Measurements from ENCODE around the gene TSC2.
"Not testable (repeated sequence)": the region's sequence is repeated elsewhere in the genome, so short reads cannot be mapped to it uniquely, and the experiment has no call there.

TSC2 gene

GRCh38 chr16:2006317-2006716 lies 41.5 kb upstream of the TSC2 start:
- H3K36me3 Mint-ChIP-seq (ENCODE audit: low read depth), result peaks cover 14% of the 10 kb centered on the region
- H3K9me3 Mint-ChIP-seq, result no peaks in the 10 kb centered on the region
- H3K4me3 Mint-ChIP-seq, result no peak overlapping the region
- DNase-seq (ENCODE audit: low spot score), result no peak
- H3K4me1 Mint-ChIP-seq (ENCODE audit: low read depth), result peaks cover 30% of the 10 kb centered on the region
- H3K27ac Mint-ChIP-seq, result peak overlapping the region; percentile 81
- no peaks in the 10 kb centered on the region for H3K27me3 Mint-ChIP-seq (ENCODE audit: low read depth)

DNA sequence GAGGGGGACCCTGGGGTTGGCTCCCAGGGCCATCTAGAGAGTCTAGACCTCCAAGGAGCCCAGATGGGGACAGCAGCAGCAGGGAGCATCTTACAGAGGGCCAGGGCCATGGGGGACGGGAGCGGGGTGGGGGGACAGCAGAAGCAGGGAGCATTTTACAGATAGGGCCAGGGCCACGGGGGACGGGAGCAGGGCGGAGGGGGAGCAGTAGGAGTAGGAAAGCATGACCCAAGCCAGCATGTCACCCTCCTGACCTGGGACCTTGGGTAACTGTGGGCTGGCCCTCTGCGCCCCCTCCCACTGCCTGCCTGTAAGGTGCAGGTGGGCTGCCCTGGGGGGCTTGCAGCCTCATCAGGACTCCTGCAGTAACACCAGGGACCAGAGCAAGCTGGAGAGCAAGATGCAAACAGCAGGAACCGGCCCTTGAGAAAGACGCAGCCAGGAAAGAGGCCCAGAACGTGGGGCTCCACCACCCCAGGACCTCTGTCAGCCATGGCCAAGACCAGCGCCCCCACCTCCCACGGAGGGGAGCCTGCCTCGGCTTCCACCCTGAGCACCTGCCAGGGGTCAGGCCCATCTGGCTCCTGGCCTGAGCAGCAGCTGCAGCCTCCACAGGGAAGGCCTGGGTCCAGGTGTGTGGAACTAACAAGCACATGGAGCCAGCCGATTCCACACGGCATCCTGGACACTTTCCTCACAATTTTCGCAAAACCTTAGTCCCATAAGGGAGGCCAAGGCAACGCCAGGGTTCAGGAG lies 40.5 kb upstream of the TSC2 start:
- no peaks in the 10 kb centered on the region for H3K9me3 Mint-ChIP-seq
- DNase-seq (ENCODE audit: low spot score), result no peak
- H3K4me1 Mint-ChIP-seq (ENCODE audit: low read depth), result peaks cover 30% of the 10 kb centered on the region
- H3K36me3 Mint-ChIP-seq (ENCODE audit: low read depth), result peaks cover 12% of the 10 kb centered on the region
- H3K4me3 Mint-ChIP-seq, result peak overlapping the region; percentile 89
- H3K27me3 Mint-ChIP-seq (ENCODE audit: low read depth), result no peaks in the 10 kb centered on the region
- peak overlapping the region; percentile 90 for H3K27ac Mint-ChIP-seq

- no peak for DNase-seq (ENCODE audit: low spot score)
- Mint-ChIP-seq H3K27ac (peak overlapping the region; percentile 90), H3K27me3 (ENCODE audit: low read depth) (no peaks in the 10 kb centered on the region), H3K4me3 (peak overlapping the region; percentile 89), H3K4me1 (ENCODE audit: low read depth) (peaks cover 30% of the 10 kb centered on the region), H3K9me3 (no peaks in the 10 kb centered on the region), H3K36me3 (ENCODE audit: low read depth) (peaks cover 9% of the 10 kb centered on the region)
These were observed 39.7 kb upstream of the TSC2 start for GRCh38 chr16:2008009-2008526.

DNA sequence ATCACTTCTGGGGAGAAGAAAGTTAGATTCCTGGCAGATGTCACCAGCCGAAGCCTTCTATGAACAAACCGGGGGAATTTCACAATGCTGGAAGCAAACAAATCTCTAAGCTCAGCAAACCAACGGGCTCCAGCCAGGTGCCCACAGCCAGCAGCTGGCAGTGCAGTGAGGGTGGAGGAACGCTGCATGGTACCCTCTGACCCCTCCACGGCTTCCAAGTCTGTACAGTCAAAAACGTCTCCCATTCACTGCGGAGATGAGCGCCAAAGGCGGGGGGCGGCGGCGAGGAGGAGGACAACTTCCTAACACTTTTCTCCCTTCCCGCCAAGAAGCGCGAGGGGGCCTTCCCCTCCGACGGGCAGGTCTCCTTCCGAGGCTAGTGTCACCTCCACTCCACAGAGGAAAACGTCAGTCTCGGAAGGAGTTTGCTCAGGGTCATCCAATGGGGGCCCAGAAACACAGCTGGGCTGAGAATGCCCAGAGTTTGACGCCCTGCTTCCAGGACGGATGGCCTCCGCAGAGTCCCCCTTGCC lies 39.1 kb upstream of the TSC2 start:
- Mint-ChIP-seq H3K27ac (peak overlapping the region; percentile 90), H3K9me3 (no peaks in the 10 kb centered on the region), H3K4me3 (peak overlapping the region; percentile 89), H3K4me1 (ENCODE audit: low read depth) (peaks cover 30% of the 10 kb centered on the region), H3K36me3 (ENCODE audit: low read depth) (peaks cover 9% of the 10 kb centered on the region), H3K27me3 (ENCODE audit: low read depth) (no peaks in the 10 kb centered on the region)
- peak; percentile 25 for DNase-seq (ENCODE audit: low spot score)

DNA sequence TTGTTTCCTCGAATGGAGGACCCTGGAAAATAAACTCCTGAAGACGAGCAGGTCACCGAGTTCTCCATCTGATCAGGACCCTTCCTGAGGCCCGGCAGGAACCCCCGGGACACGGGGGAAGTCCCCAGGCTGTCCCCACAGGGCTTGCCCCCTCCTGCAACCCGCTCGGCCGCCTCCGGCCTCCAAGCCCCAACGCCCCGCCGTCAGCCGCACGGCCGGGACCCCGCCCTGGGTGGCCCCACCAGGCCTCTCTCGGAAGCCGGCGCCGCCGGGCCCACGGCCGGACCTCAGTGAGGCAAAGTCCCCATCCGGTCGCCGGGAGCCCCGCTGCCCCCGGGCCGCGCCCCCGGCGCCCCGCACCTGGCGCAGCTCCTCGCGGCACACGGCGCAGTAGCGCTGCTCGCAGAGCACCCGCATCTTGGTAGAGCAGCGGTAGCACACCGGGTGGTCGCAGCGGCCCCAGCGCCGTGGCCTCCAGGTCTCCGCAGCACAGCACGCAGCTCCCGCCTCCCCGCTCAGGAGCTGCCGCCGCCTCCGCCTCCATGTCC lies 38.5 kb upstream of the TSC2 start:
- DNase-seq (ENCODE audit: low spot score), result no peak
- Mint-ChIP-seq H3K9me3 (no peaks in the 10 kb centered on the region), H3K36me3 (ENCODE audit: low read depth) (peaks cover 9% of the 10 kb centered on the region), H3K4me3 (peak overlapping the region; percentile 89), H3K27me3 (ENCODE audit: low read depth) (no peaks in the 10 kb centered on the region), H3K4me1 (ENCODE audit: low read depth) (peaks cover 27% of the 10 kb centered on the region), H3K27ac (peak overlapping the region; percentile 90)

DNA sequence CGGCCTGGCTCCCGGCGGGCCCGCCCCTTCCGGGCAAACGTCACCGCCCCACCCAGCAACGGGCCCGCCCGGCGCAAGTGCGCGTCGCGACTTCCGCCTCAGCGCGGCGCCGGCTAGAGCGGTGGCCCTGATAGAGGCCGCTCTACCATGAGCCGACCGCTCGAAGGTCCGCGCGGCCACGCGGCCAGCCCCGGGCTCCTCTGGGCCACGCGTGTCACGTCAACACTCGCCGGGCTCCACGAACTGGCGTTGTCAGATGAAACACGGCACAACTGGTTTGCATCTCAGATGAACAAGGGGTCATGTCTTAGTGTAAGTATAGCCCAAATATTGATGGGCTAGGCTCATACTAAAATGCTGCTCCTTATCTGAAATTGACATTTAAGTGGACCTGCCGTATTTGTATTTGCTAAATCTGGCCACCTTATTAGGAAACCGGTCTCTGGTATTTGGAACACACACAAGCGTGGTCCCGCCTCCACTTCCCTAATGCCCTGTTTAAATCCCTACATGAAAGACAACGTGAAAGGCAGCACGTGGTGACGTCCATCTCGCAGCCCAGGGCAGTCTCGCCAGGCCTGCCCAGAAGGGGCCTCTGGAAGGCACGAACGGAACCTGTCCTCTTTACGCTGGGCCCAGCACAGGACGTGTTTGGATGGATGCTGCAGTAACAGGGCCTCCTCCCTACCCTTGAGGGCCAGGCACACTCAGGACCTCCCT lies 37.8 kb upstream of the TSC2 start, which contains the start of gene ZNF598:
Gene ZNF598, minus strand, starts transcription at position 31 of the 720 bp plus-strand sequence.
- H3K27ac Mint-ChIP-seq, result peak within 1 kb of the TSS; percentile 98
- peaks cover 25% of the 10 kb centered on the region for H3K4me1 Mint-ChIP-seq (ENCODE audit: low read depth)
- H3K4me3 Mint-ChIP-seq, result peak within 1 kb of the TSS; percentile 90
- H3K36me3 Mint-ChIP-seq (ENCODE audit: low read depth), result peaks cover 9% of the 10 kb centered on the region
- H3K27me3 Mint-ChIP-seq (ENCODE audit: low read depth), result no peaks in the 10 kb centered on the region
- peak; percentile 82 for DNase-seq (ENCODE audit: low spot score)
- no peaks in the 10 kb centered on the region for H3K9me3 Mint-ChIP-seq

DNA sequence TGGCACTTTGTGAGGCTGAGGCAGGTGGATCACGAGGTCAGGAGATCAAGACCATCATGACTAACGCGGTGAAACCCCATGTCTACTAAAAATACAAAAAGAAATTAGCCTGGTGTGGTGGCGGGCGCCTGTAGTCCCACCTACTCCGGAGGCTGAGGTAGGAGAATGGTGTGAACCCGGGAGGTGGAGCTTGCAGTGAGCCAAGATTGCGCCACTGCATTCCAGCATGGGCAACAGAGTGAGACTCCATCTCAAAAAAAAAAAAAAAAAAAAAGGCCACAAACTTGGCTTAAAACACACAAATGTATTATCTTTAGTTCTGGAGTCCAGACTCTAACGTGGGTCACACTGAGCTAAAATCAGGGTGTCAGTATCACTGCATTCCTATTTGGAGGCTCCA lies 36.1 kb upstream of the TSC2 start:
- H3K4me1 Mint-ChIP-seq (ENCODE audit: low read depth), result peaks cover 21% of the 10 kb centered on the region
- H3K36me3 Mint-ChIP-seq (ENCODE audit: low read depth); H3K27ac Mint-ChIP-seq; H3K4me3 Mint-ChIP-seq; H3K27me3 Mint-ChIP-seq (ENCODE audit: low read depth); H3K9me3 Mint-ChIP-seq; DNase-seq (ENCODE audit: low spot score): not testable (repeated sequence)

DNA sequence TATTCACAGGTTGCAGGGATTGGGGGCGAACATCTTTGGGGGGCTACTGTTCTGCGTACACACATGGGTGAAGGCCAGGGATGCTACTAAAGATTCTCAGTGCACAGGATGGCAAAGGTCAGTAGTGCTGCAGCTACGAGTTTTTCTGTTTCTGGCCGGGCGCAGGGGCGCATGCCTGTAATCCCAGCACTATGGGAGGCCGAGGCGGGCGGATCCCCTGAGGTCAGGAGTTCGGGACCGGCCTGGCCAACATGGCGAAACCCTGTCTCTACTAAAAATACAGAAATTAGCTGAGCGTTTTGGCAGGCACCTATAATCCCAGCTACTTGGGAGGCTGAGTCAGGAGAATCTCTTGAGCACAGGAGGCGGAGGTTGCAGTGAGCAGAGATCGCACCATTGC lies 34.3 kb upstream of the TSC2 start:
- H3K27ac Mint-ChIP-seq, result peak overlapping the region; percentile 2
- H3K4me1 Mint-ChIP-seq (ENCODE audit: low read depth), result peaks cover 7% of the 10 kb centered on the region
- peaks cover 3% of the 10 kb centered on the region for H3K27me3 Mint-ChIP-seq (ENCODE audit: low read depth)
- peaks cover 2% of the 10 kb centered on the region for H3K36me3 Mint-ChIP-seq (ENCODE audit: low read depth)
- DNase-seq (ENCODE audit: low spot score), result no peak
- H3K9me3 Mint-ChIP-seq, result no peaks in the 10 kb centered on the region
- H3K4me3 Mint-ChIP-seq, result no peak overlapping the region

DNA sequence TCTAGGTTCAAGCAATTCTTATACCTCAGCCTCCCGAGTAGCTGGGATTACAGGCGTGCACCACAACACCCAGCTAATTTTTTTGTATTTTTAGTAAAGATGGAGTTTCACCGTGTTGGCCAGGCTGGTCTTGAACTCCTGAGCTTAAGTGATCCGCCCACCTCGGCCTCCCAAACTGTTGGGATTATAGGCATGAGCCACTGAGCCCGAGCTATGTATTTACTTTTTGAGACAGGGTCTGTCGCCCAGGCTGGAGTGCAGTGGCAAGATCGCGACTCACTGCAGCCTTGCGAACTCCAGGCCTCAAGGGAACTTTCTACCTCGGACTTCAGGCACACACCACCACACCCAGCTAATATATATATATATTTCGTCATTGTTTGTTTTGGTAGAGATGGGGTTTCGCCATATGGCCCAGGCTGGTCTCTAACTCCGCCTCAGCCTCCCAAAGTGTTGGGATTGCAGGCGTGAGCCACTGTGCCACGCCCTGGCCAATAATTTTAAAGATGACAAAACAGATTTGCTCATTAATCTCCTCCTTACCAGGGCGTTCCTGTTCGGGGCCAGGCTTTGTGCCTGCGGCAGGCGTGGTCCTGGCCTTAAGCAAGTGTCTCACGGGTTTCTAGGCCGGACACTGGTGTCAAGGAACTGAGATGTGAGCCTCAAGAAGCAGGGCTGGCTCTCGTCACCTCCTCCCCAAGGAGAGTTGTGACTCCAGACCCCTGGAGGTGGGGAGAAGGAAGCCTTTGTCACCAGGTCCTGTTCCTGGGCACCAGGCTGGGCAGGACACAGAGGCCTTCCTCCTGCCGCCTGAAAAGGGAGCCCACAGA lies 32.5 kb upstream of the TSC2 start:
- H3K27ac Mint-ChIP-seq, result no peak overlapping the region

DNA sequence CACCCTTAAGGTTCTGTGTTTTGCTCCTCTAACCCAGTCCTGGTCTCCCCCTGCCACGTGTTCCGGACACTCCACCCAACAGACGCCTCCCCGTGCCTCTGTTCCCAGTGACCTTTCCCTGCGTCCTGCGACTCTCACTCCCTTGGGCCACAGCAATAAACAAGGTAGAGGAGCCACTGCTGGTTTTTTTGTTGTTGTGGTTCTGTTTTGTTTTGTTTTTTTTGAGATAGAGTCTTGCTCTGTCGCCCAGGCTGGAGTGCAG lies 31.9 kb upstream of the TSC2 start:
- Mint-ChIP-seq H3K36me3 (ENCODE audit: low read depth) (no peaks in the 10 kb centered on the region), H3K9me3 (no peaks in the 10 kb centered on the region), H3K4me1 (ENCODE audit: low read depth) (no peaks in the 10 kb centered on the region), H3K27ac (no peak overlapping the region), H3K27me3 (ENCODE audit: low read depth) (peaks cover 14% of the 10 kb centered on the region), H3K4me3 (no peak overlapping the region)
- no peak for DNase-seq (ENCODE audit: low spot score)

More for the DNA sequence above, 32.5 kb upstream of the TSC2 start:
- H3K4me3 Mint-ChIP-seq, result no peak overlapping the region
- H3K36me3 Mint-ChIP-seq (ENCODE audit: low read depth), result no peaks in the 10 kb centered on the region
- DNase-seq (ENCODE audit: low spot score), result no peak
- H3K9me3 Mint-ChIP-seq, result no peaks in the 10 kb centered on the region
- H3K27me3 Mint-ChIP-seq (ENCODE audit: low read depth), result peaks cover 10% of the 10 kb centered on the region
- peaks cover under 1% of the 10 kb centered on the region for H3K4me1 Mint-ChIP-seq (ENCODE audit: low read depth)

GRCh38 chr16:2016407-2016922 lies 31.3 kb upstream of the TSC2 start:
- Mint-ChIP-seq H3K27ac (no peak overlapping the region), H3K9me3 (no peaks in the 10 kb centered on the region), H3K36me3 (ENCODE audit: low read depth) (no peaks in the 10 kb centered on the region), H3K4me1 (ENCODE audit: low read depth) (no peaks in the 10 kb centered on the region), H3K27me3 (ENCODE audit: low read depth) (peaks cover 20% of the 10 kb centered on the region), H3K4me3 (no peak overlapping the region)
- DNase-seq (ENCODE audit: low spot score), result no peak

DNA sequence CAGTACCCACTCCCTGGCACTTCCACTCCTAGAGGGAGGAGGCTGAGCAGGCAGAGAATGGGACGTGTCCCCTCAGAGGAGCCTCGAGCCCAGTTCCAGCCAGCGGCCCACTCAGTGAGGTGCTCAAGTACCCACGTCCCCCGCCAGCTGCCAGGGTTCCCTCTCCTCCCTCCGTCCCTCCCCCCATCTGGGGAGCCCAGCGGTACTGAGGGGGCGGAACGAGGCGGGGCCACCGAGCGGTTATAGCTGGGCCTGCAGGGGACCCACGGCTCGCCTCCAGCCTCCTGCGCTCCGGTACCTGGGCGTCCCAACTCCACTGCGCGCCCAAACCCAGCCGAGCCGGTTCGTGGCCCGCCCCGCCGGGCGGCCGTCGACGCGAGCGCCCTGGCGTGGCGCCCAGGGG lies 28.3 kb upstream of the TSC2 start, which contains the start of gene NPW:
Gene NPW, plus strand, starts transcription at position 268 of the 403 bp plus-strand sequence.
- Mint-ChIP-seq H3K4me3 (peak within 1 kb of the TSS; percentile 26), H3K4me1 (ENCODE audit: low read depth) (peaks cover 11% of the 10 kb centered on the region), H3K9me3 (no peaks in the 10 kb centered on the region), H3K27me3 (ENCODE audit: low read depth) (peaks cover 31% of the 10 kb centered on the region), H3K36me3 (ENCODE audit: low read depth) (no peaks in the 10 kb centered on the region), H3K27ac (no peak within 1 kb of the TSS)
- no peak for DNase-seq (ENCODE audit: low spot score)
